Sigmoid colon (tissue), 7 donors: ENCODE data around the gene ST14. TPM values are rescaled to one million over a fixed set of nuclear protein-coding genes. Genes with fewer than 3 reads are reported as not detected.
"Not testable (repeated sequence)": the region's sequence is repeated elsewhere in the genome, so short reads cannot be mapped to it uniquely, and the experiment has no call there.

Experiments used
- DNase-seq: peaks from one replicate; pipeline ENCODE4 v3.0.0-alpha.2; 2019
- H3K27ac ChIP-seq, 4 donors: fragments of 200-600 bp; sonication (generic); one replicate each; pipeline ENCODE4 v1.5.1; 2016 to 2019; ENCODE audit warnings: mild to moderate bottlenecking in 1 of 4
- H3K27me3 ChIP-seq, 3 donors: fragments of 200-600 bp; sonication (generic); one replicate each; pipeline ENCODE4 v1.5.1; 2019; ENCODE audit warnings: mild to moderate bottlenecking in 1 of 3
- H3K36me3 ChIP-seq, 4 donors: fragments of 200-600 bp; sonication (generic); one replicate each; pipeline ENCODE4 v1.5.1; 2016 to 2019
- H3K4me1 ChIP-seq, 4 donors: fragments of 200-600 bp; sonication (generic); one replicate each; pipeline ENCODE4 v1.5.1; 2017 to 2019
- H3K4me3 ChIP-seq, 4 donors: fragments of 200-600 bp; sonication (generic); one replicate each; pipeline ENCODE4 v1.5.1; 2017 to 2019; ENCODE audit warnings: mild to moderate bottlenecking in 2 of 4, moderate library complexity in 1 of 4
- H3K9me3 ChIP-seq, 4 donors: fragments of 200-600 bp in 3 of 4; sonication (generic) in 3 of 4; one replicate each; pipeline versions ENCODE4 v1.5.1 to v1.6.1; 2013 to 2019
- CTCF ChIP-seq, 4 experiments: fragments of 450-650 bp in 3 of 4; fragments of 200-600 bp in 1 of 4; IDR thresholded peaks; one replicate each; pipeline ENCODE4 v1.5.1; 2016 to 2019; ENCODE audit warnings: antibody characterized with exemption in 4 of 4, mild to moderate bottlenecking in 3 of 4, moderate library complexity in 2 of 4
- EP300 ChIP-seq, 4 donors: sonication (generic); formaldehyde crosslinking; IDR thresholded peaks; one replicate each; pipeline ENCODE4 v1.6.1; 2017; ENCODE audit warnings: antibody characterized with exemption in 4 of 4
- POLR2A ChIP-seq, 2 donors: fragments of 450-650 bp; IDR thresholded peaks; one replicate each; pipeline ENCODE4 v1.6.1; 2016; ENCODE audit warnings: antibody characterized with exemption in 2 of 2, mild to moderate bottlenecking in 2 of 2, moderate library complexity in 2 of 2
- POLR2AphosphoS5 ChIP-seq, 4 donors: sonication (generic); formaldehyde crosslinking; IDR thresholded peaks; one replicate each; pipeline ENCODE4 v1.6.1; 2017; ENCODE audit warnings: antibody characterized with exemption in 4 of 4
- WGBS, 2 donors: extraction: QIAGEN DNeasy Blood & Tissue Kit; methylation state at CpG; one replicate each; pipeline ENCODE4 v1.1.7; 2013; 5-methylcytosine and 5-hydroxymethylcytosine counted together
- intact Hi-C: fragments of 100-400 bp; cut with DNase I; formaldehyde crosslinking; loops from one replicate; pipeline ENCODE4 v1.15.1; 2023
- polyA plus RNA-seq, 3 donors: library from polyadenylated mRNA; stranded (reverse); fragments of 200-250 nt; gene quantifications; one replicate each; pipeline ENCODE4 v1.2.3, GENCODE V29; 2013
- total RNA-seq, 4 donors: library from RNA; depleted of rRNA; stranded (reverse); fragments of >200 nt; gene quantifications; one replicate each; pipeline ENCODE4 v1.1.0, GENCODE V29; 2016
- donor health status: healthy with polysubstance abuse.
- donor health status: Bipolar disorder and iron deficiency.
- donor health status: healthy.

ST14 gene
- total and polyA plus RNA-seq, 7 donors: 1.8 to 324 (median 5.1) TPM

DNA sequence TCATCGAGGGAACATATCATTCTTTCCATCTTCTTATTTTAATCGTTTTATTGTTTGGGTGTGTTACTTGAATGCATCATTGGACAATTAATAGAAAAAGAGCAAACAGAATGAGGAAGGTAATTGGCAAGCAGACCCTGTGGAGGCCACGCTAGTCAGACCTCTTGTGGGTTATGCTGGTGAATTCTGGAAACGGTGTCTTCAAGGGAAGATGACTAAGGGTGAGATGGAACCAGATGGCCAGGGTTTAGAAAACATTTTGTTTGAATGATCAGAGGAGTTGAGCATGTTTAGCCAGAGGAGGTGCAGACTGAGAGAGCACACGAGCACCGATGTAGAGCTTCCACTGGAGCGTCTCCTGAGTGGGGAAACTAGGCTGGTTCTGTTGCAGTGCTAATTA is 8.5 kb downstream of the ST14 start:
- intact Hi-C loops: no loop called here
- Histone ChIP-seq H3K9me3 (no peaks in the 10 kb centered on the region), H3K27me3 (no peaks in the 10 kb centered on the region), H3K4me3 (no peak overlapping the region), H3K4me1 (no peaks in the 10 kb centered on the region), H3K36me3 (no peaks in the 10 kb centered on the region), H3K27ac (no peak overlapping the region)
- DNase-seq: no peak
- TF ChIP-seq POLR2AphosphoS5 (IDR thresholded peaks at IDR 0.05) (no peak), CTCF (IDR thresholded peaks at IDR 0.05) (no peak)
- 19 to 61% methylated on average over 7 of the region's 7 CpGs for WGBS, 2 donors

DNA sequence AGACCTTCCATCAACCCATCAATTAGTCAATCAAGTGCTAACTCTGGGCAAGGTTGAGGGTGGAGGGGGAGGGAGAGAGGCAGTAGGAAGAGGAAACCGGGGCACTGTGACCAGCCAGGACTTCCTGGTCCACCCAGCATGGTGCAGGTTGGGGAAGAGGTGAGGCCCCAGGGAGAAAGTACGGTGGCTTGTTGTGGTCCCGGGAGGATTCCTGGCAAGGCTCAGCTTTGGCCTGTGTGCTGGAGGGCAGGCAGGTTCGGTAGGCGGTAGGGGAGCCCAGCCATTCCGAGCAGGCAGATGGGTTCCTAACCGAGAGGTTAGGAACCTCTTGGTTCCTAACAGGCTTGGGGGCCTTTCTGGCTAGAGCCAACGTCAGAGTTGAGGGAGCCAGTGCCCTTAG is 10.8 kb downstream of the ST14 start:
- no peaks in the 10 kb centered on the region for H3K36me3 ChIP-seq
- no peaks in the 10 kb centered on the region for H3K27me3 ChIP-seq
- WGBS, 2 donors: 27 to 63% methylated on average over 8 of the region's 8 CpGs
- H3K4me3 ChIP-seq: no peak overlapping the region
- no peaks in the 10 kb centered on the region for H3K4me1 ChIP-seq
- intact Hi-C loops: no loop called here
- no peak overlapping the region for H3K27ac ChIP-seq
- H3K9me3 ChIP-seq: peaks cover 0 to 6% (median 3%) of the 10 kb centered on the region in 4 donors
- no peak for DNase-seq
- TF ChIP-seq POLR2A (IDR thresholded peaks at IDR 0.05) (no peak), POLR2AphosphoS5 (IDR thresholded peaks at IDR 0.05) (no peak), EP300 (IDR thresholded peaks at IDR 0.05) (no peak), CTCF (IDR thresholded peaks at IDR 0.05) (no peak)

GRCh38 chr11:130171534-130171933 is 12.0 kb downstream of the ST14 start:
- TF ChIP-seq POLR2A (IDR thresholded peaks at IDR 0.05) (no peak), EP300 (IDR thresholded peaks at IDR 0.05) (no peak), CTCF (IDR thresholded peaks at IDR 0.05) (no peak), POLR2AphosphoS5 (IDR thresholded peaks at IDR 0.05) (no peak)
- no peaks in the 10 kb centered on the region for H3K4me1 ChIP-seq
- intact Hi-C loops: no loop called here
- no peaks in the 10 kb centered on the region for H3K36me3 ChIP-seq
- 7 to 35% methylated on average over 5 of the region's 5 CpGs for WGBS, 2 donors
- H3K9me3 ChIP-seq: peaks cover 0 to 6% (median 3%) of the 10 kb centered on the region in 4 donors
- no peak for DNase-seq
- H3K27me3 ChIP-seq: no peaks in the 10 kb centered on the region
- H3K4me3 ChIP-seq: no peak overlapping the region
- no peak overlapping the region for H3K27ac ChIP-seq

GRCh38 chr11:130172001-130172400 is 12.4 kb downstream of the ST14 start:
- intact Hi-C loops: not testable (repeated sequence)
- WGBS, 2 donors: 59 to 70% methylated on average over 3 of the region's 3 CpGs

GRCh38 chr11:130174642-130175041 is 15.1 kb downstream of the ST14 start:
- no peak for DNase-seq
- 93 to 94% methylated on average over 4 of the region's 4 CpGs for WGBS, 2 donors
- H3K4me3 ChIP-seq: no peak overlapping the region

More at GRCh38 chr11:130172001-130172400, 12.4 kb downstream of the ST14 start:
- not testable (repeated sequence) for H3K27me3 ChIP-seq, H3K27ac ChIP-seq, H3K9me3 ChIP-seq, DNase-seq, H3K36me3 ChIP-seq, H3K4me3 ChIP-seq, H3K4me1 ChIP-seq

More at GRCh38 chr11:130174642-130175041, 15.1 kb downstream of the ST14 start:
- no peak for TF ChIP-seq CTCF (IDR thresholded peaks at IDR 0.05)
- no peak for TF ChIP-seq EP300 (IDR thresholded peaks at IDR 0.05)
- no peak for TF ChIP-seq POLR2A (IDR thresholded peaks at IDR 0.05)
- TF ChIP-seq POLR2AphosphoS5 (IDR thresholded peaks at IDR 0.05): no peak
- H3K9me3 ChIP-seq: peaks cover 0 to 6% (median 3%) of the 10 kb centered on the region in 4 donors
- no peak overlapping the region for H3K27ac ChIP-seq
- H3K4me1 ChIP-seq: no peaks in the 10 kb centered on the region
- H3K27me3 ChIP-seq: no peaks in the 10 kb centered on the region
- no peaks in the 10 kb centered on the region for H3K36me3 ChIP-seq
- intact Hi-C loops: no loop called here
